IMR-90 (cell line): ENCODE results near the gene PCBP3. TPM values are rescaled to one million over a fixed set of nuclear protein-coding genes. Genes with fewer than 3 reads are reported as not detected.

Experiments
- ATAC-seq: fragments of 200-7000 bp; cut with Tn5 transposase; 2 replicates; pipeline ENCODE4 v1.9.1; 2020; ENCODE audit warnings: low read depth, mild to moderate bottlenecking, moderate library complexity
- BruUV-seq: library from RNA; stranded (reverse); fragments of 400-500 nt; replicated peaks from 2 replicates; lab custom pipeline; 2021; lab: Mats Ljungman, UMichigan
- CTCF ChIA-PET: fragments of 300-600 bp; formaldehyde crosslinking; extraction: SDS; loops from one replicate; lab custom pipeline; 2021; ENCODE audit warnings: antibody characterized with exemption; lab: Yijun Ruan, JAX
- POLR2A ChIA-PET: fragments of 300-600 bp; sonication (Branson Sonifier 250); formaldehyde crosslinking; loops from one replicate; lab custom pipeline; 2022; ENCODE audit warnings: antibody characterized with exemption; ENCODE audit not compliant: unreplicated experiment; lab: Charles Lee
- DNase-seq: peaks from one replicate; pipeline ENCODE4 v3.0.0; 2013
- H2AFZ ChIP-seq: replicated peaks from 2 replicates; pipeline ENCODE3; 2013; ENCODE audit warnings: low read length, mild to moderate bottlenecking; ENCODE audit not compliant: poor library complexity
- H2AK5ac ChIP-seq: 2 replicates; pipeline ENCODE4 v1.6.1; 2013; ENCODE audit warnings: low read depth, low read length, inconsistent platforms
- H2AK9ac ChIP-seq: replicated peaks from 2 replicates; pipeline ENCODE3; 2013; ENCODE audit warnings: mild to moderate bottlenecking, low read depth, low read length, moderate library complexity; ENCODE audit not compliant: poor library complexity
- H2BK120ac ChIP-seq: 2 replicates; pipeline ENCODE4 v1.6.1; 2013; ENCODE audit warnings: low read depth, low read length, inconsistent platforms
- H2BK15ac ChIP-seq: 3 replicates; pipeline ENCODE4 v1.6.1; 2013; ENCODE audit warnings: low read depth, low read length, inconsistent platforms
- H2BK20ac ChIP-seq: 2 replicates; pipeline ENCODE4 v1.6.1; 2013; ENCODE audit warnings: low read depth, mild to moderate bottlenecking, inconsistent platforms, low read length, moderate library complexity
- H2BK5ac ChIP-seq: 2 replicates; pipeline ENCODE4 v1.6.1; 2013; ENCODE audit warnings: mild to moderate bottlenecking, low read depth, low read length, inconsistent platforms; ENCODE audit not compliant: poor library complexity, severe bottlenecking
- H3K14ac ChIP-seq: replicated peaks from 2 replicates; pipeline ENCODE4 v1.6.1; 2013; ENCODE audit warnings: low read depth, low read length, inconsistent platforms
- H3K18ac ChIP-seq: 2 replicates; pipeline ENCODE4 v1.6.1; 2013; ENCODE audit warnings: low read depth, low read length, control low read depth
- H3K23ac ChIP-seq: 2 replicates; pipeline ENCODE4 v1.6.1; 2013; ENCODE audit warnings: low read depth, low read length, inconsistent platforms
- H3K27ac ChIP-seq: 2 replicates; pipeline ENCODE4 v1.5.1; 2013; ENCODE audit warnings: mild to moderate bottlenecking, control low read depth, low read length; ENCODE audit not compliant: insufficient read depth
- H3K27me3 ChIP-seq: 2 replicates; pipeline ENCODE4 v1.6.1; 2013; ENCODE audit warnings: low read length; ENCODE audit not compliant: control insufficient read depth, insufficient read depth
- H3K36me3 ChIP-seq: 2 replicates; pipeline ENCODE4 v1.6.1; 2013; ENCODE audit warnings: low read length, mixed read lengths; ENCODE audit not compliant: control insufficient read depth, insufficient read depth
- H3K4ac ChIP-seq: 2 replicates; pipeline ENCODE4 v1.6.1; 2013; ENCODE audit warnings: low read depth, low read length, inconsistent platforms
- H3K4me1 ChIP-seq: 2 replicates; pipeline ENCODE4 v1.6.1; 2013; ENCODE audit warnings: low read length, mixed read lengths; ENCODE audit not compliant: control insufficient read depth, insufficient read depth
- H3K4me2 ChIP-seq: 2 replicates; pipeline ENCODE4 v1.6.1; 2013; ENCODE audit warnings: low read depth, mild to moderate bottlenecking, control low read depth, low read length, moderate library complexity
- H3K4me3 ChIP-seq: 2 replicates; pipeline ENCODE4 v1.5.1; 2013; ENCODE audit warnings: low read depth, mild to moderate bottlenecking, control low read depth, low read length, moderate library complexity; ENCODE audit not compliant: insufficient read depth
- H3K56ac ChIP-seq: 2 replicates; pipeline ENCODE4 v1.6.1; 2013; ENCODE audit warnings: low read length, inconsistent platforms; ENCODE audit not compliant: insufficient read depth; ENCODE audit errors: extremely low read depth
- H3K79me1 ChIP-seq, 2 experiments: 2 replicates each; pipeline ENCODE4 v1.6.1; 2013; ENCODE audit warnings: low read length in 2 of 2, inconsistent platforms in 1 of 2, low read depth in 1 of 2
- H3K9ac ChIP-seq: 2 replicates; pipeline ENCODE4 v1.6.1; 2013; ENCODE audit warnings: low read depth, low read length, control low read depth
- H3K9me1 ChIP-seq: 2 replicates; pipeline ENCODE4 v1.6.1; 2013; ENCODE audit warnings: low read length, inconsistent platforms; ENCODE audit not compliant: insufficient read depth
- H3K9me3 ChIP-seq: 2 replicates; pipeline ENCODE4 v1.6.1; 2013; ENCODE audit warnings: low read length; ENCODE audit not compliant: control insufficient read depth, insufficient read depth
- H4K20me1 ChIP-seq: 2 replicates; pipeline ENCODE4 v1.6.1; 2013; ENCODE audit warnings: low read length, inconsistent platforms; ENCODE audit not compliant: insufficient read depth
- H4K5ac ChIP-seq: 2 replicates; pipeline ENCODE4 v1.6.1; 2013; ENCODE audit warnings: mild to moderate bottlenecking, low read depth, low read length, control low read depth
- H4K8ac ChIP-seq, 2 experiments: 2 replicates each; pipeline ENCODE4 v1.6.1; 2013; ENCODE audit warnings: low read depth in 2 of 2, low read length in 2 of 2, control low read depth in 1 of 2, inconsistent platforms in 1 of 2
- H4K91ac ChIP-seq: 2 replicates; pipeline ENCODE4 v1.6.1; 2013; ENCODE audit warnings: low read depth, low read length, inconsistent platforms; ENCODE audit not compliant: insufficient read depth
- BHLHE40 ChIP-seq: fragments of 150-350 bp; IDR thresholded peaks from 2 replicates; pipeline ENCODE4 v1.6.1; 2016; ENCODE audit warnings: mild to moderate bottlenecking, low read depth, low read length
- CEBPB ChIP-seq: IDR thresholded peaks from 2 replicates; pipeline ENCODE4 v1.6.1; 2012; ENCODE audit warnings: low read depth, low read length, improper control_type of control experiment
- CHD1 ChIP-seq: IDR thresholded peaks from 2 replicates; pipeline ENCODE4 v1.6.1; 2012; ENCODE audit warnings: low read depth, low read length, improper control_type of control experiment
- FOS ChIP-seq: fragments of 150-350 bp; IDR thresholded peaks from 2 replicates; pipeline ENCODE4 v1.6.1; 2016; ENCODE audit warnings: low read depth, low read length
- MAFK ChIP-seq: IDR thresholded peaks from 2 replicates; pipeline ENCODE4 v1.6.1; 2012; ENCODE audit warnings: low read depth, low read length, improper control_type of control experiment
- MAZ ChIP-seq: IDR thresholded peaks from 2 replicates; pipeline ENCODE4 v1.6.1; 2012; ENCODE audit warnings: low read depth, mild to moderate bottlenecking, low read length, improper control_type of control experiment, moderate library complexity, borderline replicate concordance
- MXI1 ChIP-seq: IDR thresholded peaks from 2 replicates; pipeline ENCODE4 v1.6.1; 2012; ENCODE audit warnings: low read depth, mild to moderate bottlenecking, low read length, moderate library complexity, borderline replicate concordance
- NFE2L2 ChIP-seq: fragments of 150-350 bp; IDR thresholded peaks from 2 replicates; pipeline ENCODE4 v1.6.1; 2016; ENCODE audit warnings: low read depth, mild to moderate bottlenecking, low read length
- POLR2A ChIP-seq: IDR thresholded peaks from 2 replicates; pipeline ENCODE4 v1.6.1; 2012; ENCODE audit warnings: mild to moderate bottlenecking, low read depth, low read length
- RAD21 ChIP-seq: IDR thresholded peaks from 2 replicates; pipeline ENCODE4 v1.6.1; 2012; ENCODE audit warnings: low read length, improper control_type of control experiment
- RCOR1 ChIP-seq: IDR thresholded peaks from 2 replicates; pipeline ENCODE4 v1.6.1; 2012; ENCODE audit warnings: mild to moderate bottlenecking, low read length, improper control_type of control experiment; ENCODE audit not compliant: insufficient replicate concordance
- RFX5 ChIP-seq: IDR thresholded peaks from 2 replicates; pipeline ENCODE4 v1.8.0; 2012; ENCODE audit warnings: low read depth, mild to moderate bottlenecking, low read length, moderate library complexity
- SMC3 ChIP-seq: fragments of 150-350 bp; IDR thresholded peaks from 2 replicates; pipeline ENCODE4 v1.6.1; 2016; ENCODE audit warnings: low read depth, mild to moderate bottlenecking, antibody characterized with exemption, low read length, moderate library complexity
- USF2 ChIP-seq: fragments of 150-350 bp; IDR thresholded peaks from 2 replicates; pipeline ENCODE4 v1.6.1; 2017; ENCODE audit warnings: mild to moderate bottlenecking, antibody characterized with exemption, low read length, low read depth
- WGBS, 2 experiments: methylation state at CpG; one replicate each; pipeline versions ENCODE4 v1.1.5 to v1.1.7; 2013; ENCODE audit warnings: missing lambda C conversion rate in 2 of 2; ENCODE audit not compliant: insufficient read length in 1 of 2; ENCODE audit errors: extremely low coverage in 2 of 2; 5-methylcytosine and 5-hydroxymethylcytosine counted together
- dilution Hi-C: fragments of 300-500 bp; cut with HindIII; formaldehyde crosslinking; loops from one replicate; pipeline ENCODE4 v1.14.3; 2018; ENCODE audit warnings: low sequenced_read_pairs; ENCODE audit not compliant: unreplicated experiment
- in situ Hi-C: fragments of 300-500 bp; cut with MboI; formaldehyde crosslinking; loops from 3 replicates; pipeline ENCODE4 v1.14.3; 2019; ENCODE audit warnings: low sequenced_read_pairs, inconsistent platforms, mixed read lengths
- intact Hi-C: fragments of 100-400 bp; cut with micrococcal nuclease; formaldehyde crosslinking; loops from 2 replicates; pipeline ENCODE4 v1.10.0; 2022
- polyA plus RNA-seq, 3 experiments: library from polyadenylated mRNA; depleted of rRNA; stranded (reverse); fragments of >200 nt; gene quantifications; 2 replicates each; pipeline ENCODE4 v1.2.3, GENCODE V29; 2012; ENCODE audit warnings: low replicate concordance in 1 of 3
- total RNA-seq: library from RNA; depleted of rRNA; stranded (reverse); fragments of >200 nt; gene quantifications from 2 replicates; pipeline ENCODE4 v1.2.3, GENCODE V29; 2012
- TF ChIP-seq, protein P1 (sequence below): conservative IDR thresholded peaks from 2 replicates; pipeline ENCODE4 v1.5.1; 2012; ENCODE audit warnings: mild to moderate bottlenecking, low read depth, low read length, improper control_type of control experiment
- TF ChIP-seq, protein P2 (sequence below): fragments of 150-350 bp; IDR thresholded peaks from 2 replicates; pipeline ENCODE4 v1.6.1; 2016; ENCODE audit warnings: low read depth, mild to moderate bottlenecking, low read length, moderate library complexity, borderline replicate concordance

Gene PCBP3
- total and polyA plus RNA-seq, 2 of the 4 experiments (the other 2 are of a cell fraction) = 2.9 to 3.9 TPM

DNA sequence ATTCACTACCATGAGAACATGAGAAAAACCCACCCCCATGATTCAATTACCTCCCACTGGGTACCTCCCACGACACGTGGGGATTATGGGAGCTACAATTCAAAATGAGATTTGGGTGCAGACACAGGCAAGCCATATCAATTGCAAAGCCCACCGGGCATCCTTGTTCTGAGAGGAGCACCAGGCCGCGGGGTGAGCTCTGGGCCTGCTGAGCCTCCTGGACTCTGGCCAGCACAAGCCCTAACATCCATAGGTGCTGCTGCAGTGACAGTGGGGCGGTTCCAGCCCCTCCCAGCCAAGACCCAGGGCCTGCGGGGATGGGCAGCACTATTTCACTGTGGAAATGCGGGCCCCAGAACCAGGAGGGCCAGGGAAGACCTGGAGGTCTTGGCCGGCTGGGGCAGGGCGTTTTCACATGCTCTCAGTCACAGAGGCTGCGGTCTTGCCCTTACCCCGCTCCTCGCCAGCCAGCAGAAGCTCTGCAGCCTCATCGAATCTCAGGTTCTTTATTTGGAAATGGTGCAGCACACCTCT lies 103.8 kb downstream of the PCBP3 start:
- BruUV-seq = no TSS peak
- H4K20me1 ChIP-seq = peaks cover 8% of the 10 kb centered on the region; the same call in 1 of the 2 replicates
- H3K56ac ChIP-seq = no peak overlapping the region
- POLR2A ChIA-PET = no interaction called here
- no peak overlapping the region for H2AK9ac ChIP-seq
- no peaks in the 10 kb centered on the region for H3K9me3 ChIP-seq
- H4K91ac ChIP-seq = no peak overlapping the region
- dilution Hi-C loops (no loop called here), in situ Hi-C loops (no loop called here), intact Hi-C loops (no loop called here)
- CTCF ChIA-PET = interaction anchor here (0.6 kb wide), 1 partner anchor 66 kb away, joined by 3 read pairs; no protein-coding TSS in a partner anchor
- H4K8ac ChIP-seq = no peak overlapping the region
- H3K4me1 ChIP-seq = peaks cover 3% of the 10 kb centered on the region; the same call in 1 of the 2 replicates
- no peak overlapping the region for H4K5ac ChIP-seq
- H2BK120ac ChIP-seq = no peak overlapping the region
- H2AFZ ChIP-seq = no peak overlapping the region
- no peak overlapping the region for H3K9ac ChIP-seq
- no peaks in the 10 kb centered on the region for H3K79me1 ChIP-seq
- no peak overlapping the region for H3K4me3 ChIP-seq
- H3K36me3 ChIP-seq = peaks cover 6% of the 10 kb centered on the region; the same call in 1 of the 2 replicates
- WGBS, 2 experiments = 95% methylated on average over 7 of the region's 14 CpGs; no CpG with 5 or more reads in 1 of the 2 experiments
- H3K9me1 ChIP-seq = peaks cover 14% of the 10 kb centered on the region; the same call in 1 of the 2 replicates
- H3K4ac ChIP-seq = no peak overlapping the region
- no peak overlapping the region for H3K18ac ChIP-seq
- H2BK20ac ChIP-seq = no peak overlapping the region
- DNase-seq (no peak), ATAC-seq (no peak)
- H2BK15ac ChIP-seq = no peak overlapping the region
- H3K27me3 ChIP-seq = no peaks in the 10 kb centered on the region
- no peak for TF ChIP-seq CEBPB
- TF ChIP-seq MXI1 = no peak
- TF ChIP-seq BHLHE40 = no peak
- no peak for TF ChIP-seq RFX5
- TF ChIP-seq, protein P1, sequence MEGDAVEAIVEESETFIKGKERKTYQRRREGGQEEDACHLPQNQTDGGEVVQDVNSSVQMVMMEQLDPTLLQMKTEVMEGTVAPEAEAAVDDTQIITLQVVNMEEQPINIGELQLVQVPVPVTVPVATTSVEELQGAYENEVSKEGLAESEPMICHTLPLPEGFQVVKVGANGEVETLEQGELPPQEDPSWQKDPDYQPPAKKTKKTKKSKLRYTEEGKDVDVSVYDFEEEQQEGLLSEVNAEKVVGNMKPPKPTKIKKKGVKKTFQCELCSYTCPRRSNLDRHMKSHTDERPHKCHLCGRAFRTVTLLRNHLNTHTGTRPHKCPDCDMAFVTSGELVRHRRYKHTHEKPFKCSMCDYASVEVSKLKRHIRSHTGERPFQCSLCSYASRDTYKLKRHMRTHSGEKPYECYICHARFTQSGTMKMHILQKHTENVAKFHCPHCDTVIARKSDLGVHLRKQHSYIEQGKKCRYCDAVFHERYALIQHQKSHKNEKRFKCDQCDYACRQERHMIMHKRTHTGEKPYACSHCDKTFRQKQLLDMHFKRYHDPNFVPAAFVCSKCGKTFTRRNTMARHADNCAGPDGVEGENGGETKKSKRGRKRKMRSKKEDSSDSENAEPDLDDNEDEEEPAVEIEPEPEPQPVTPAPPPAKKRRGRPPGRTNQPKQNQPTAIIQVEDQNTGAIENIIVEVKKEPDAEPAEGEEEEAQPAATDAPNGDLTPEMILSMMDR = no peak
- TF ChIP-seq MAFK = no peak
- TF ChIP-seq, protein P2, sequence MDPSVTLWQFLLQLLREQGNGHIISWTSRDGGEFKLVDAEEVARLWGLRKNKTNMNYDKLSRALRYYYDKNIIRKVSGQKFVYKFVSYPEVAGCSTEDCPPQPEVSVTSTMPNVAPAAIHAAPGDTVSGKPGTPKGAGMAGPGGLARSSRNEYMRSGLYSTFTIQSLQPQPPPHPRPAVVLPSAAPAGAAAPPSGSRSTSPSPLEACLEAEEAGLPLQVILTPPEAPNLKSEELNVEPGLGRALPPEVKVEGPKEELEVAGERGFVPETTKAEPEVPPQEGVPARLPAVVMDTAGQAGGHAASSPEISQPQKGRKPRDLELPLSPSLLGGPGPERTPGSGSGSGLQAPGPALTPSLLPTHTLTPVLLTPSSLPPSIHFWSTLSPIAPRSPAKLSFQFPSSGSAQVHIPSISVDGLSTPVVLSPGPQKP = no peak
- TF ChIP-seq POLR2A = no peak
- TF ChIP-seq CHD1 = no peak
- no peak for TF ChIP-seq RAD21
- TF ChIP-seq USF2 = no peak
- TF ChIP-seq FOS = no peak
- TF ChIP-seq RCOR1 = no peak
- no peak for TF ChIP-seq MAZ
- no peak for TF ChIP-seq NFE2L2
- TF ChIP-seq SMC3 = no peak
- H3K27ac ChIP-seq = no peak overlapping the region
- no peak overlapping the region; the same call in 1 of the 2 replicates for H3K4me2 ChIP-seq
- no peak overlapping the region for H3K14ac ChIP-seq
- no peak overlapping the region for H2BK5ac ChIP-seq
- H2AK5ac ChIP-seq = 0 out of 2 replicates have a peak overlapping the region, but pooled peaks have one; percentile 2
- H3K23ac ChIP-seq = no peak overlapping the region
